RCC 7860 (cell line): ENCODE measurements around the gene PEX10.

Experiments
- DNase-seq: peaks from one replicate; pipeline ENCODE4 v3.0.0-alpha.2; 2015; ENCODE audit warnings: low spot score
- FAIRE-seq: peaks from 2 replicates; lab custom pipeline; 2012; peaks lifted over from hg19 to GRCh38; lab: Jason Lieb, UNC

PEX10 gene

DNA sequence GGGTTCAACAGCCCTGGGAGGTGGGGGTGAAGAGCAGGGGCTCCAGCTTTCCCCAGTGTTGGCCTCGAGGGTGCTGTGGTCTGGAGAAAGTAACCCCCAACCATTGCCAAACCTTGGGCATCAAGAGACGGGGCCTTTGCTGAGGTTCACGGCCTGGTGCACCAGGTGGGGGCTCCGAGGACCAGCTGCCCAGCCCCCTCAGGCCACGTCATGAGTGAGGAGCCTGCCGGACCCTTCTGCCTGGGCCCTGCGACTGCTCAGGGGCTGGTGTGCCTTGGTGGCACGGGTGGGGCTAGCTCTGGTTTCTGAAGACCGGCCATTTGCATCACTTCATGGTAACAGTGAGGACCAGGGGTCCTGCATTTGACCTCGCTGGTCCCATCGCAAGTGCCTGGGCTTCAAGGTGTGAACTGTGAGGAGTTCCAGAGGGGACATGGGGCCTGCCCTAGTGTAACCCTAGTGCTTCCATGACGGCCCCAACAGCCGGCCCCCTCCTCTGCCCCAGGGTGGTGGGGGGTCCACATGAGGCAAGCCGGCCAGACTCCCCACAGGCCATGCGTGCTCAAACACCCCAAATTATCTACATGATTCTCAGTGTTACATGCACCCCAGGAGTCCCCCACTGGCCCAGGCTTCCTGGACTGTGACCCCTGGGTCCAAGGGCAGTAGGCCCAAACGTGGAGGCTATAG is 34.5 kb downstream of the PEX10 start:
- FAIRE-seq (no peak), DNase-seq (no peak)

- DNase-seq, result no peak
- FAIRE-seq, result no peak
Measured at GRCh38 chr1:2376931-2377672, 35.3 kb downstream of the PEX10 start.

GRCh38 chr1:2376261-2376741 is 36.1 kb downstream of the PEX10 start:
- FAIRE-seq (no peak), DNase-seq (no peak)

DNA sequence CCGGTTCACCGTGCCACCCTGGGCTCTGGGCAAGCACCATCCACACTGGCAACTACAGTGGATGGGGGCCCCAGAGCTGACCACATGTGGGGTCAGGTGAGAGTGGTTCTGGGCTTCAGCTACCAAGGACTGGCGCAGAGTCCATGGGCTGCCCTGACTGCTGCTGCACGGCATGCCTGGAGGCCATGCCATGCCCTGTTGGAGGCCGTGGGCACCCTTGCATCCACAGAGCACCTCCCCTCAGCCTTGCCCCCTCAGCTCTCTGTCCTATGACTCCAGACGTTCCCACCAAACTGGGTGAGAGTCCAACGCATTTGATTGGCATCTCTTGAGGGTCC is 36.5 kb downstream of the PEX10 start:
- FAIRE-seq, result no peak
- DNase-seq, result no peak

DNA sequence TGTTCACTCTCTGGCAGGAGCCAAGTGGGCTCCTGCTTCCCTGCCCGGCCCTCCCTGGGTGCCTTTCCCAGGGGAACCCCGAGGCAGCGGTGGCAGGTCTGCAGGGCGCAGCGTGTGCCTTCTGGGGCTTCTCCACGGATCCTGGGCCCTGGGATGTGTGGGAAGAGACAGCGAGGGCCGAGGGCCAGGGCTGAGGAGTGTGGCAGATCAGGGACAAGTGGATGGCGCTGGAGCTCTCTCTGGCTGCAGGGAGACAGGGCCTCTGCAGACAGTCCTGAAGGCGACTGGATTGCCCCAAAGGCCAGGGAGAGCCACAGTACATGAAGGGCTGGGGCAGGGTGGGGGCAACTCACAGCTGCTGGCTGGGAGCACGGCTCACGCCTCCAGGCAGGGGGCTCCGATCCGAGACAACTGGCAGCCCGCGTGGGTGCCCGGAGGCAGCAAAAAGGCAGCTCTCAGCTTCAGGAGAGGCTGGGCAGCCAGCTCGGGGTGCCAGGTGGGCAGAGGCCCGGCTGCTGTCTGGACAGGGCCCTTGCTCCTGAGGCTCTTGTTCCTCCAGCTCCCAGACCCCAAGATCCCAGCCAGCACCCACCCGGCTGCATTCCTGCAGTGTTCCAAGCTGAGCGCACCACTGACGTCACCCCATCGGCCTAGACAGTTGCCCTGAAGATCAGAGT is 37.0 kb downstream of the PEX10 start:
- DNase-seq, result no peak

GRCh38 chr1:2374252-2375155 is 37.9 kb downstream of the PEX10 start:
- FAIRE-seq (no peak), DNase-seq (no peak)

More for the DNA sequence above, 37.0 kb downstream of the PEX10 start:
- FAIRE-seq, result no peak

DNA sequence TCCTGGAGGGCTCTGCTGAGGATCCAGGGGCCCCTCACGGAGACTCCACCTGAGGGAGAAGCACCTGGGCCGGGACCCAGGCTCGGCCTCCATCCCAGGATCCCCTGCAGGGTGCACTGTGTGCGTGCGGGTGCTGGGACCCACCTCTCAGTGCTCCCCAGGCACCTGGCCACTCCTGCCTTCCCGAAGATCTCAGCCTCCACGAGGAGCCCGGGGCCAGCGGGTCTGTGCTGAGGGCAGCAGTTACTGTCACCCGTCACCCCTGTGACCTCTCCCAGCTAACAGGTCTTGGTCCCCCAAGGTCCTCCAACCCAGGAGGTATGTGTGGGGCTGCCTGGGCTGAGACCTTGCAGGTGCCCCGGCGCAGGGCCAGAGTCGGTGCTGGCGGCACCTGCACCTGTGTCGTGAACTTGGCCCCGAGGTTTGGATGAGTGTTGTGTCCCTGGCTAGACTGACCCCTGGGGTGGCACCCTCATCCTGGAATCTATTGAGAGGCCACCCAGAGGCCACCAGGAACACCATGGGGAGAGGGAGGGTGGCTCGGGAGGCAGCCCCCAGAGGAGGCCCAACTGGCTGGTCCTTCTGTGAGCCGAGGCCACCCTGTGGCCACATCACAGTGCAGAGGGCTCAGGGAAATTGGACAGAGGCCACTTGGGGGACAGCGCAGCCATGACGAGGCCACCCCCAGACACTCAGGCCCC is 38.7 kb downstream of the PEX10 start:
- no peak for FAIRE-seq
- DNase-seq, result no peak

DNA sequence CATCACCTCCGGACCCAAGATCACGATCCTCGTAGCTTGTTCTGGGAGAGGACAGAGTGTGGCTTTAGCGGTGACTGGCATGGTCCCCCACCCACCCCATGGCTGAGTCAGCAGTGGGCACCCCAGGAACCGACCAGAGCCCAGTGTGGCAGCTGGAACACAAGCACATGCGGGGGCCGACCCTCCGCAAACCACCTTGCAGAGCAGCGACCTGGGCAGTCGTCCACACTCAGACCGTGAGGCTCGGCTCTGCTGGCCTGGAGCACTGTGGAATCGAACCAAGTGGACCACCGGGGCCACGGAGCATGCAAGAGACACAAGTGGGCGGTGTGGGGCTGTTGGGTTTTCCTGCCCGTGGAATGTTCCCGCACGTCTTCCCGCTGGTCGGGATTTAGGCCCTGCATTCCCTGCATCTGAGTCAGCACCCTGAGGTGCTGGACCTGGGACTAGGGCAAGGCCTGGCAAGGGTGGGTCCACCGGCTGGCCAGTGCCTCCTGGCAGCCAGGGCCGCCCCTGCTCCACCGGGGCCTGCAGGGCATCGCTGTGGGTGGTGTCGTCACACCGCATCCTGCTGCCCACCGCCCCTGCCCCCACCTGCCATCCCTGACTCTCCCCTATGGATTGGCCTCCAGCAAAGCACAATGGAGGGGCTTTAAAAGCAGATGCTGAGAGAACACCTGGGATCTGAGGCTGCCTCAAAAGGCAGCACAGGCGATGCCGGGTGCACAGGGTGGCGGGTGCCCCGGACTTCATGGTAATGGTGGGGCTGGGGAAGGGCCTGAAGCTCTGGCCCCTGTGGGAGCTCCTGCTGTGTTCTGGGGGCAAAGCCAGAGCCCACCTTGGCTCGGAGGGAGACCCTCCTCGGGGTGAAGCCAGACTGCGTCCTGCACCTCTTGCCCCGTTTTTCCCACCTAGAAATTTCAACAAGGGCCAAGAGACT is 39.5 kb downstream of the PEX10 start:
- FAIRE-seq (no peak), DNase-seq (peak; percentile 18)

DNA sequence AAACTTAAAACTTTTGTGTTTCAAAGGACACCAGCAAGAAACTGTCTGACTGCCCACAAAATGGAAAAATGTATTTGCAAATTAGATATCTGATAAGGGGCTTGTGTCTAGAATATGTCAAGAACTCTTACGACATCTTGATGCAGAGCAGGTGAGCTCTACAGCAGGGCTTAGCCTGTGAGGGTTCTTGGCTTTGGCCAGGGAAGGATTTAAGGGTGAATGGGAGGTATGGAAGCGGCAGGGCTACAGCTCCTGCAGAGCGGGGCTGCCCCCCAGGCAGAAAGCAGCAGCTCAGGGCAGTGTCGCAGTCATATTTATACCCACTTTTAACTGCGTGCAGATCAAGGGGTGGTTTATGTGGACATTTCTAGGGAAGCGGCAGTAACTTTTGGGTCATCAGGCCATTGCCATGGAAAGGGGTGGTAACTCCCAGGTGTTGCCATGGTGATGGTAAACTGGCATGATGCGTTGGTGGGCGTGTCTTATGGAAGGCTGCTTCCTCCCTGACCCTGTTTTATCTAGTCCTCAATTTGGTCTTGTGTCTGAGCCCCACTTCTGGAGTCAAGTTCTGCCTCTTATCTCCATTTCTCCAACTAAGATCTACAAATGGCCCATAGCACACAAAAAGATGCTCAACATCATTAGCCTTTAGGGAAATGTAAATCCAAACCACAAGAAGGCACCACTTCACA is 44.2 kb downstream of the PEX10 start:
- DNase-seq (no peak), FAIRE-seq (no peak)

GRCh38 chr1:2363847-2364513 is 48.4 kb downstream of the PEX10 start:
- no peak for DNase-seq
- FAIRE-seq, result no peak

- DNase-seq (no peak), FAIRE-seq (no peak)
Measured at GRCh38 chr1:2360588-2361364, 51.6 kb downstream of the PEX10 start.

GRCh38 chr1:2358651-2359640 is 53.4 kb downstream of the PEX10 start:
- DNase-seq, result no peak
- FAIRE-seq, result no peak

DNA sequence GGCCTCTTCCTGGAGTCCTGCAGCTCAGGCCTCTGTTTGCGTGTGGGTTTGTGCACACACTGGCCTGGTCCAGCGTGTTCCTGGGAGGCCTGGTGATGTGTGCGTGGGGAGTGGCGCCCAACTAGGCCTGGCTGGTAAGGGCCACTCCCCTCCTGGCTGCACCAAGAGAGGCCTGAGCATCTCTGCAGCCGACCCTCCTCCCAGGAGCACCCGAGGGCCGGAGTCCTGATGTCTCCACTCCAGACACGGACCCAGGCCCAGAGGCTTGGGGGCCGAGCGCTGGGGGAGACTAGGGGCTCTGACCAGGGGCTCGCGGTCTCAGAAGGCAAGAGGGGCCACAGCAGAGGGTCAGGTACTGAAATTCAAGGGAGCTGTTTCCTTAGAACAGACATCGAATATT is 54.3 kb downstream of the PEX10 start:
- FAIRE-seq (no peak), DNase-seq (no peak)

- no peak for FAIRE-seq
- DNase-seq, result no peak
Measured at GRCh38 chr1:2356911-2357845, 55.2 kb downstream of the PEX10 start.

DNA sequence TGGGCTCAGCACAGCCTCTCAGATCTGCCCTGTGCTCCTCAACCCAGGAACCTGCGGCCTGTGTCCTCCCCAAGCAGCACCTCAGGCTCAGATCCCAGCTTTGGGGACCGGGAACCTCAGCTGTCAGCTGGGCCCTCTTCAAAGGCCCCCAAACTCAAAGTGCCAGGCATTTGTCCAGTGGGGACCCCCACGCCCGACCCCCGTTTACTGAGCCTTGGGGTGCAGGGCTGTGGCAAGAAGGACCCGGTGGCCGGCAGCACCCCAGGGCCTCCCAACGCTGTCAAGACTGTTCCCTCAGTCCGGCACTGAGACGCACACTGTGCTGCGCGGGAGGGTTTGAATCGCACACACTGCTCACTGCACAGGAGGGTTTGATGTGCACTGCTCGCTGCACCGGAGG is 56.0 kb downstream of the PEX10 start:
- FAIRE-seq (no peak), DNase-seq (no peak)
